Renal cortex interstitium (tissue), 11 donors: ENCODE results near the gene MTRF1. TPM values are rescaled to one million over a fixed set of nuclear protein-coding genes. Genes with fewer than 3 reads are reported as not detected.
"Not testable (repeated sequence)": the region's sequence is repeated elsewhere in the genome, so short reads cannot be mapped to it uniquely, and the experiment has no call there.

Experiments
- DNase-seq, 11 donors: peaks; one replicate each; pipeline ENCODE4 v3.0.0-alpha.2; 2013; ENCODE audit warnings: low read depth in 9 of 11, low spot score in 4 of 11; ENCODE audit errors: extremely low read depth in 1 of 11
- polyA plus RNA-seq, 3 donors: library from polyadenylated mRNA; unstranded; fragments of 120-200 nt; gene quantifications; one replicate each; pipeline ENCODE4 v1.2.1, GENCODE V29; 2013; ENCODE audit not compliant: insufficient read length in 3 of 3

Gene MTRF1
- polyA plus RNA-seq, 3 donors, result 16.0 to 22.1 (median 19.7) TPM

DNA sequence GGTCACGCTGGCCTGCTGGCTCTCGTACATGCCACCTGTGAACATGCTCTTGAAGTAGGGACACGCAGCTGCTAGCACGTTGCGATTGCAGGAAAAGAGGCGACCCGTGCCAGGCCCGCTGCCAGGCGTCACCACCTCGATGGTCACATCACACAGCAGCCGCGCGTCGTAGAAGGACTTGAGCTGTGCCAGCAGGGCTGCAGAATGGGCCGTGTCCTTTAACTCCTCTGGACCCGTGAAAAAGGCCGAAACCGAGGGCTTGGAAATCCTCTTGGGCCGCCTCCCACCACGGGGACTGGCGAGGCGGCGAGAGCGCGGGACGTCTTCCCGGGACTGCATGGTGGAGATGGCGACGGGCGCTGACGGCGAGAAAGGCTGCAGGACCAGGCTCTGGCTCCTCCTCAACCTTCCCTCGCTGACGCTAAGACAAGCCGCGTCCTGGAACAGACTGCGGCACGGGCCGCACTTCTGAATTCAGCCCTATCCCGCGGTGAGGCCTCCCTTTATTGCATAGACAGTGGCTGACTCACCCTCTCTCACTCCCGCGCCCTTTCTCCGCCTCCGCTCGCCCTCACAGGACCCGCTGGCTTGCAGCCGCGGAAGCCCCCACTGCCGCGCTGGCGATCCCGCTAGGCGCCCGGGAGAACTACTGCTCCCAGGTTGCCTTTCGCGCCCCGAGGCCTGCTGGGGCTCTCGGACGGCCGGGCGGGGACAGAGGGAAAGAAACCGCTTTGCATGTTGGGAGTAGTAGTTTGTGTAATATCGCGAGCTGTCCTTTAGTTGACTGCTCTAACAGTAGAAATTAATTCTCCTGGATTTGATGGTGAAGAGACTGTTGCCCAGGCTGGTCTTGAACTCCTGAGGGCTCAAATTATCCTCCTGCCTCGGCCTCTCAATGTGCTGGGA lies 69.2 kb downstream of the MTRF1 start, which contains the start of gene KBTBD7:
KBTBD7 (minus strand) TSS at position 651 of the 906 bp plus-strand sequence; CDS start at position 339, 312 bp downstream.
- peak; percentile 69 to 92 (median 86) for DNase-seq

GRCh38 chr13:41193469-41193868 lies 69.9 kb downstream of the MTRF1 start:
- DNase-seq, result no peak

DNA sequence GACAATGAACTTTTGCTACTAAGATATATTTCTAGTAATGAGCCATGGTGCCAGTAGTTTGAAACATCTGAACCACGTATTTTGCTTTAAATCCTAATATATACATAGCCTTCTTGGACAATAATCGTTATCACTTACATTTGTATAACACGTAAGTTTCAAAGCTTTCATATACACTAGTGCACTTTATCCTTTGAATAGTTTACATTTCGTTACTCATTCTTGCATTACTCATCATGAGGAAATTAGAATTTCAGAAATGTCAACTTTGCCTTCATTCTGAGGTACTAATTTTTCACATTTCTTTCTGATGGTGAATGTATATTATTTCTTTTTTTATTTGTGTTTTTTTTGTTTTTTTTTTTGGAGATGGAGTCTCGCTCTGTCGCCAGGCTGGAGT lies 74.8 kb downstream of the MTRF1 start:
- no peak for DNase-seq

- DNase-seq, result no peak
These were observed 76.9 kb downstream of the MTRF1 start for GRCh38 chr13:41186481-41186880.

DNA sequence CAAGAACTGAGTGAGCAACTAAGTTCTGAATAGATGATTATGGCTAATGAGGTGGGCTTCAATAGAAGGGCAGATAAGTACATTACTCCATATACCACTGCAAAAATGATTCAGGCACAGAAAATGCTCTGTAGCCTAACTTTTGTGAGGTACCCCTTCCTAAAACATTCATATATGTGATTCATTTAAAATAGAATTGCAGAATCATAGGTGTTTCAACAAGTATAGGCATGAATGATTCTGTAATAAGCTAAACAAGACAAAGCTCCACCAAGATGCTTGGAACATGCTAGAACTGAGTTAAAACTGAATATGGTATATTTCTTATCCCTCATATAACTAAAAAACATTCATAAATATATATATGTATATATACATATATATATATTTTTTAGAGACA lies 81.1 kb downstream of the MTRF1 start:
- no peak for DNase-seq

DNA sequence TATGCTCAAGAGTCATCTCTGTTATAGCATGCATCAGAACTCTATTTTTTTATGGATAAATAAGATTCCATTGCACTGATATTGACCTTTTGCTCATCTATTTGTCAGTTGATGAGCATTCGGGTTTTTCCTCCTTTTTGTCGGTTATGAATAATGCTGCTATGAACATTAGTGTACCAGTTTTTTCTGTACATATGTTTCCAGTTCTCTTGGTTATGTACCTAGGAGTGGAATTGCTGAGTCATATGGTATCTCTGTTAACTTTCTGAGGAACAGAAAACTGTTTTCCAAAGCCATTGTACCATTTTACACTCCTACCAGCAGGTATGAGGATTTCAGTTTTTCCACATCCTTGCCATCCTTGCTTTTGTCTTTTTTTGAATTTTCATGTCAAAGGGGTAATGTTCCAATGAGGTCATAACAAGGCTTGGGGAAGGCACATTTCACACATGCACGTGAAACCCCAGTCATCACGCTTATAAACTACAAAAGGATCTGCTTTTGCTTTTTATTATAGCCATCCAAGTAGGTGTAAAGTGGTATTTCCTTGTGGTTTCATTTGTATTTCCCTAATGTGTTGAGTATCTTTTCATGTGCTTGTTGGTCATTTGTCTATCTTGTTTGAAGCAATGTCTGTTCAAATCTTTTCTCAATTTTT lies 83.7 kb downstream of the MTRF1 start:
- DNase-seq, result no peak

DNA sequence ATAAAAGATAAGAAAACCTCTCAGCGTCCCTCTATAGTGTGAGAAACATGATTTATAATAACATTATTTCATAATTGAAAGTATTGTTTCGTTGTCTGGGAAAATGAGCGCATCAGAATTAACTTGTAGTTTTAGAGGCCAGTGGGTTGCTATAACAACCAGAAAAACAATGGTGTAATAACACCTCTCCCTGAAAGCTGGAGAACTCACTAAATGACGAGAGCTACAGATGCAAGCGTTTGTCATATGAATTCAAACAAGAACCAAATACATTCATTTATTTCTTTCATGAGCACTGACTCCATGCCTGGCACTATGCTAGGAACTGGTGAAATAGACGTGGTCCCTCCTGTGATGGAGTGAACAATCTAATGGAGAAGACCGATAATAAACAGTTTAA lies 85.3 kb downstream of the MTRF1 start:
- no peak for DNase-seq

DNA sequence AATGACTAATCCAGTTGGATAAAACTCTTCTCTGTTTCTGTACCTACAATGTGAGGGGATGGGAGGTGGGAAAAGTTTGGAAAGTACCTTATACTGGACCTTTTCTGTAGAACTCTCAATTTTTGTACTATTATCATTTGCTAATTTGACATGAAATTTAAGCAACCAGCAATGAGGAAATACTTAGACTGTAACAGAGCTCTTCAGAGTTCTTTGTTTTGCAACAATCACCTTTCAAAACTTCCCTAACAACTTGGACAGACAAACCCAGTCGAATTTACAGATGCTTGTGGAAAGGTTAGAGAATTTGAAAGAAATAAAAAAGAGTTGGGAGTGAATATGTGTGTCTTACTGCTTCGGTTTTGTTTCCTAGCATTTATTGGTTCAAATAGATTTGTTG lies 85.8 kb downstream of the MTRF1 start:
- DNase-seq, result no peak

- not testable (repeated sequence) for DNase-seq
These were observed 87.8 kb downstream of the MTRF1 start for GRCh38 chr13:41175576-41175975.

Other genes starting within 250 kb of the MTRF1 start
- 10 to 100 TPM; 46.3 to 55.3 (median 53.6) TPM for gene ELF1, start 244.3 kb downstream of the MTRF1 start, polyA plus RNA-seq
- 10 to 100 TPM; 22.8 to 26.5 (median 25.7) TPM for gene WBP4, start 202.1 kb downstream of the MTRF1 start, polyA plus RNA-seq
- gene KBTBD6, start 130.8 kb downstream of the MTRF1 start, polyA plus RNA-seq, result 10 to 100 TPM; 15.8 to 20.6 (median 19.3) TPM
- gene KBTBD7, start 69.0 kb downstream of the MTRF1 start, polyA plus RNA-seq, result 10 to 100 TPM; 17.4 to 18.2 (median 18.0) TPM
- gene NAA16, start 47.7 kb upstream of the MTRF1 start, polyA plus RNA-seq, result 10 to 100 TPM; 26.5 to 47.3 (median 35.6) TPM
- 10 to 100 TPM; 10.7 to 17.0 (median 15.8) TPM for gene RGCC, start 194.0 kb upstream of the MTRF1 start, polyA plus RNA-seq